HUES48 (cell line): Measurements from ENCODE around the gene MOB3C.
"Not testable (repeated sequence)": the region's sequence is repeated elsewhere in the genome, so short reads cannot be mapped to it uniquely, and the experiment has no call there.

Experiments used
- H3K27ac ChIP-seq: one replicate; pipeline ENCODE4 v1.7.0; 2013; ENCODE audit warnings: low read depth, low read length, inconsistent platforms
- H3K27me3 ChIP-seq: 2 replicates; pipeline ENCODE4 v1.6.1; 2013; ENCODE audit warnings: mild to moderate bottlenecking, low read length; ENCODE audit not compliant: control insufficient read depth, insufficient read depth
- H3K36me3 ChIP-seq: 2 replicates; pipeline ENCODE4 v1.6.1; 2013; ENCODE audit warnings: low read length; ENCODE audit not compliant: control insufficient read depth, insufficient read depth
- H3K4me1 ChIP-seq: 2 replicates; pipeline ENCODE4 v1.6.1; 2013; ENCODE audit warnings: mild to moderate bottlenecking, low read length; ENCODE audit not compliant: control insufficient read depth, insufficient read depth
- H3K4me3 ChIP-seq: 2 replicates; pipeline ENCODE4 v1.5.1; 2013; ENCODE audit warnings: mild to moderate bottlenecking, low read depth, low read length
- H3K9ac ChIP-seq: 2 replicates; pipeline ENCODE4 v1.6.1; 2013; ENCODE audit warnings: mild to moderate bottlenecking, low read depth, low read length, moderate library complexity
- H3K9me3 ChIP-seq: 2 replicates; pipeline ENCODE4 v1.6.1; 2013; ENCODE audit warnings: low read length; ENCODE audit not compliant: control insufficient read depth, insufficient read depth

MOB3C gene

DNA sequence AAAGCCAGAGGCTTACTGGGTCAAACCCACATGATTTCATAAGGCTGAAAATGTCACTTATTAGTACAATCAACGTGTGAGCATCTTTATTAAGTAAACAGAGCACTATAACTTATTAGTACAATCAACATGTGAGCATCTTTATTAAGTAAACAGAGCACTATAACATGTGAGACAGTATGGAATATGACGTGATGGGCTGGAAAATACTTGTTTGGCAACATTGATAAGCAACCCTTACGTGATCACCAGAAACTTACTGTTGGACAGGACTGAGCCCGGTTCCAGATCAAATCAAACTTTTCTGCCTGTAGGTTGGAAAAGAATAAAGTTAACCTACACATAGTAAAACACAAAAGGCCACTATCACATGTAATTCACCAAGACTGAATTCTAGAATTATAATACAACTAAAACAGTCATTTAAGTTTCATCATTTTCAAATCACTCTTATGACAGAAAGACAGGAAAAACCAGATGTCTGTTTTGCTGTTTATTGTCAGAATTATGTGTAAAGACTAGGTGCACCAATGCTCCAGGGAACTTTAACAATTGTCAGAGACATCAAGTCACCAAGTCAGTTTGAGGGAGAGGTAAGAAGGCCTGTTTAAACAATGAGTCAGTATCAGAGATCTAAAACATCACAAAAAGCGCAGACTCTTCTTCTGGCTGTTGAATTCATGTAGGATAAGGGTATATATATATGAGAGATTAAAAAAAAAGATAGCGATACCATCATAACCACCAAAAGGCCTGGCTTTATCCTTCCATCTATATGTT, 35.9 kb upstream of the MOB3C start:
- no peak overlapping the region for H3K9ac ChIP-seq
- H3K36me3 ChIP-seq = peaks cover 80% of the 10 kb centered on the region

DNA sequence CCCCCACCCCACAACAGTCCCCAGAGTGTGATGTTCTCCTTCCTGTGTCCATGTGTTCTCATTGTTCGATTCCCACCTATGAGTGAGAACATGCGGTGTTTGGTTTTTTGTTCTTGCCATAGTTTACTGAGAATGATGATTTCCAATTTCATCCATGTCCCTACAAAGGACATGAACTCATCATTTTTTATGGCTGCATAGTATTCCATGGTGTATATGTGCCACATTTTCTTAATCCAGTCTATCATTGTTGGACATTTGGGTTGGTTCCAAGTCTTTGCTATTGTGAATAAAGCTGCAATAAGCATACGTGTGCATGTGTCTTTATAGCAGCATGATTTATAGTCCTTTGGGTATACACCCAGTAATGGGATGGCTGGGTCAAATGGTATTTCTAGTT, 34.5 kb upstream of the MOB3C start:
- not testable (repeated sequence) for H3K27me3 ChIP-seq, H3K27ac ChIP-seq, H3K9ac ChIP-seq, H3K9me3 ChIP-seq, H3K4me1 ChIP-seq, H3K4me3 ChIP-seq
- H3K36me3 ChIP-seq = peaks cover 77% of the 10 kb centered on the region

More for the DNA sequence above, 35.9 kb upstream of the MOB3C start:
- Histone ChIP-seq H3K9me3 (no peaks in the 10 kb centered on the region), H3K4me3 (no peak overlapping the region), H3K27me3 (no peaks in the 10 kb centered on the region), H3K4me1 (no peaks in the 10 kb centered on the region), H3K27ac (no peak overlapping the region)

DNA sequence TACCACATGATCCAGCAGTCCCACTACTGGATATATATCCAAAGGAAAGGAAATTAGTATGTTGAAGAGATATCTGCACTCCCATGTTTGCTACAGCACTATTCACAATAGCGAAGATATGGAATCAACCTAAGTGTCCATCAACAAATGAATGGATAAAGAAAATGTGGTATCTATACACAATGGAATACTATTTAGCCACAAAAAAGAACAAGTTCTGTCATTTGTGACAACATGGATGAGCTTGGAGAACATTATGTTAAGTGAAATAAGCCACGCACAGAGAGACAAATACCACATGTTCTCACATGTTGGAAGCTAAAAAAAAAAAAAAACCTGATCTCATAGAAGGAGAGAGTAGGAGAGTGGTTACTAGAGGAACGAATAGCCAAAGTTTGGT, 33.9 kb upstream of the MOB3C start:
- no peak overlapping the region for H3K27ac ChIP-seq
- H3K4me1 ChIP-seq = no peaks in the 10 kb centered on the region
- no peaks in the 10 kb centered on the region for H3K27me3 ChIP-seq
- H3K9ac ChIP-seq = no peak overlapping the region
- peaks cover 70% of the 10 kb centered on the region for H3K36me3 ChIP-seq
- H3K4me3 ChIP-seq = no peak overlapping the region
- no peaks in the 10 kb centered on the region for H3K9me3 ChIP-seq

DNA sequence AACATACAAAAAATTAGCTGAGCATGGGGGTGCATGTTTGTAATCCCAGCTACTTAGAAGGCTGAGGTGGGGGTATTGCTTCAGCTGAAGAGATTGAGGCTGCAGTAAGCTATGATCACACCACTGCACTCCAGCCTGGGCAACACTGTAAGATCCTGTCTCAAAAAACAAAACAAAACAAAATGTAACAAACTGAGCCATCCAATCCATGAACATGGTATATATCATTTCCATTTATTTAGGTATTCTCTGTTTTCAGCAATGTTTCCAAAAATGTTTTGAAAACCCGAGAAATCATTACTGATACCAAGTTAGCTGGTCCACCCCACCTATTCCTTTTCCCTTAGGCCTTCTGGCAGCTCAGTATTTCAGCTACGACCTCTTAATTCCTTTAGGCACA, 33.2 kb upstream of the MOB3C start:
- Histone ChIP-seq H3K36me3 (peaks cover 68% of the 10 kb centered on the region), H3K9me3 (no peaks in the 10 kb centered on the region), H3K4me1 (no peaks in the 10 kb centered on the region), H3K27me3 (no peaks in the 10 kb centered on the region), H3K4me3 (no peak overlapping the region), H3K9ac (no peak overlapping the region), H3K27ac (no peak overlapping the region)

DNA sequence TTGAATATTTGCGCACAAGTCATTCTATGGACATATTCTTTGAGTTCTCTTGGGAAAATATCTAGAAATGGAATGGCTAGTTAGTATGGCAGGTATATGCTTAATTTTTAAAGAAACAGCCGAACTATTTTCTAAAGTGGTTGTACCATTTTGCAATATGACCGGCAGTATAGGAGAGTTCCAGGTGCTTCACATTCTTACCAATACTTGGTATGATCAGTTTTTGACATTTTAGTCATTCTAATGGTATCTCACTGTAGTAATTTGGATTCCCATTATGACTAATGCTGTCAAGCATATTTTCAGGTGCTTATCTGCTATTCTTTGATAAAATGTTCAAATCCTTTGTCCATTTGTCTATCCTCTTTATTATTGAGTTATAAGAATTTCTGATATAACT, 31.0 kb upstream of the MOB3C start:
- Histone ChIP-seq H3K27me3 (no peaks in the 10 kb centered on the region), H3K27ac (no peak overlapping the region), H3K9ac (no peak overlapping the region)

DNA sequence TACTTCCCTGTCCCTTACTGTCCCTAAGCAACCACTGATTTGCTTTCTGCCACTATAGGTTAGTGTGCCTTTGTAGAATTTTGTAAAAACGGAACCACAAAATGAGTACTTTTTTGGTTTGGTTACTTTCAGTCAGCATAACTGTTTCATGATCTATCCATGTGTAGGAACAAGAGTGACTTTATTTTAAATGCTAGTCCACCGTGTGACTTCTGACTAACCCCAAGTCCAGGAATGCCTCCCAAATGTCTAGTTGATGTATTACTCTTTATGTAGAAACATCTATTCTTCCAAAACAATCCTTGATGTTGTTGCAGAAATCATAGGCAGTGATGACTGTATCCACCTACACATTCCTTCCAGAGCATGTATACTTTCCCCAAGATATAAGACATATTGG, 30.2 kb upstream of the MOB3C start:
- H3K27ac ChIP-seq = no peak overlapping the region
- peaks cover 54% of the 10 kb centered on the region for H3K36me3 ChIP-seq
- no peak overlapping the region for H3K4me3 ChIP-seq
- H3K9me3 ChIP-seq = no peaks in the 10 kb centered on the region
- no peaks in the 10 kb centered on the region for H3K27me3 ChIP-seq
- no peaks in the 10 kb centered on the region for H3K4me1 ChIP-seq
- H3K9ac ChIP-seq = no peak overlapping the region

More for the DNA sequence above, 31.0 kb upstream of the MOB3C start:
- no peak overlapping the region for H3K4me3 ChIP-seq
- no peaks in the 10 kb centered on the region for H3K9me3 ChIP-seq
- no peaks in the 10 kb centered on the region for H3K4me1 ChIP-seq
- peaks cover 54% of the 10 kb centered on the region for H3K36me3 ChIP-seq

DNA sequence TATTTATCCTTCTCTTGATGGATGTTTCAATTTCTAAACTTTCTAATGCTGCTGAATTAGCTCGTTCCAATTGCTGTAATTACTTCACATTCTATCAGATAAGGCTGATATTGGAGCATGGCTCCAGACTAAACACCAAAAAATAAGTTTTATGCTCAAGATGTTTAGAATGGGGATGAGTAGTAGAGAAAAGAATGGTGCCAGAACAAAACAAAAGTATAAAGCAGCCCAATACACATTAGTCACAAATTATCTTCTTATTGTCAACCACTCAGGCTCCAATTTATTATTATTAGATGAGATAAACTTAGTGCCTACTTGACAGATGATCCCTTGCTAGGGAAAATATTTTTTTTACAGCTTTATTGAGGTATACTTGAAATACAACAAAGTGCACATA, 29.7 kb upstream of the MOB3C start:
- H3K4me3 ChIP-seq = no peak overlapping the region
- peaks cover 58% of the 10 kb centered on the region for H3K36me3 ChIP-seq

DNA sequence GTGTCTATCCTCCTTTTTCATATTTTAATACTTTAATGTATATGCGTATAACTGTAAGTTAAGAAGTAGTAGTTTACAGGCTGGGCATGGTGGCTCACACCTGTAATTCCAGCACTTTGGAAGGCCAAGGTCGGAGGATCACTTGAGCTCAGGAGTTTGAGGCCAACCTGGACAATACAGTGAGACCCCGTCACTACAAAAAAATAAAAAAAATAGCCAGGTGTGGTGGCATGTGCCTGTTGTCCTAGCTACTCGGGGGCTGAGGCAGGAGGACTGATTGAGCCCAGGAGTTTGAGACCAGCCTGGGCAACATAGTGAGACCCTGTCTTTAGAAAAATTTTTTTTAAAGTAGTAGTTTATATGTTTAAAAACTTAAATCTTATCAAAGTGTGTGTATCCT, 29.2 kb upstream of the MOB3C start:
- Histone ChIP-seq H3K4me1 (no peaks in the 10 kb centered on the region), H3K4me3 (no peak overlapping the region), H3K9ac (no peak overlapping the region), H3K27me3 (no peaks in the 10 kb centered on the region), H3K27ac (no peak overlapping the region), H3K36me3 (peaks cover 58% of the 10 kb centered on the region), H3K9me3 (no peaks in the 10 kb centered on the region)

More for the DNA sequence above, 29.7 kb upstream of the MOB3C start:
- no peaks in the 10 kb centered on the region for H3K27me3 ChIP-seq
- no peaks in the 10 kb centered on the region for H3K9me3 ChIP-seq
- H3K9ac ChIP-seq = no peak overlapping the region
- H3K4me1 ChIP-seq = no peaks in the 10 kb centered on the region
- H3K27ac ChIP-seq = no peak overlapping the region

DNA sequence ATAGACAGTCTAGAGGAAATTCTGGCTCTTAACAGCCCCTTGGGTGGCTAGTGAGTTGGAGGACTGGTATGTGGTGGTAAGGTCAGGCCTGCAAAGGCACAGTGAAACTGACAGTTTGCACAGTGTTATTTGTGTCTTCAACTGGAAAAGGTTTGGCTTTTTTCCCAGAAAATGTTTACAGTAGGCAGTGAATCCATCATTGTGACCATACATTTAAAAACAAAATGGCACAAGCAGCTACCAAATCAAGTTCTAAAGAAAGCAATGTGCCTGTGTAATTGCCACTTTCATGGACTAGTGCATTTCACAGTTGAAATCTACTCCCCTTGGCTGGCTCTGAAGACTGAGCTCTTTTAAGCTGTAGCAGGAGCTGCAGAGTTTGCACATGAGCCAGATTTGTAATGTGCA, 26.8 kb upstream of the MOB3C start:
- no peak overlapping the region for H3K9ac ChIP-seq
- H3K4me1 ChIP-seq = no peaks in the 10 kb centered on the region
- no peaks in the 10 kb centered on the region for H3K9me3 ChIP-seq
- H3K27me3 ChIP-seq = no peaks in the 10 kb centered on the region
- no peak overlapping the region for H3K4me3 ChIP-seq
- no peak overlapping the region for H3K27ac ChIP-seq
- H3K36me3 ChIP-seq = peaks cover 40% of the 10 kb centered on the region

DNA sequence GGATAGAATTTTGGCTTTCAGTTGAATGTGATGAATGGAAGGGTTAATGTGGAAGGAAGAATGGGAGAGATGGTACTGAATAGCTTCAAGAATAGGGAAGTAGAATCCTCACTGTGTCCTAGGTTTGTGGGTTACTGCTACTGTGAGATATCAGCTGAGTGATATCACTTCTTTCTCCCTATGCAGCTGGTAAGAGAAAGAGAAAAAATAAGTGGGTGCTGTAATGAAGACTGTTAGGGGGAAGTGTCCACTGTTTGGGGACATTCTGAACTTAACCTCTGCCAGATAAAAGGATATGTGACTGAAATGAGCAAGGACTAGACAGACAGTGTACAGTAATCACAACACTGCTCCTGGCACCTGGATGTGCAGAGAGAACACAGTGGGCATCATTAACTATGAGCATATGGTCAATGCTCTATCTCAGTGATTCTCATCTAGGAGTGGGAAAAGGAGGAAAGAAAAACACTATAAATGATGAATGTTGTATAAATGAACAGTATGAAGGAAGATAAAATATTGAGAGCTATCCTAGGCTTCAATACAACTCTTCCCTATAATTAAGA, 25.6 kb upstream of the MOB3C start:
- Histone ChIP-seq H3K27me3 (no peaks in the 10 kb centered on the region), H3K4me3 (no peak overlapping the region), H3K36me3 (peaks cover 31% of the 10 kb centered on the region), H3K9me3 (no peaks in the 10 kb centered on the region), H3K4me1 (no peaks in the 10 kb centered on the region), H3K27ac (no peak overlapping the region), H3K9ac (no peak overlapping the region)

DNA sequence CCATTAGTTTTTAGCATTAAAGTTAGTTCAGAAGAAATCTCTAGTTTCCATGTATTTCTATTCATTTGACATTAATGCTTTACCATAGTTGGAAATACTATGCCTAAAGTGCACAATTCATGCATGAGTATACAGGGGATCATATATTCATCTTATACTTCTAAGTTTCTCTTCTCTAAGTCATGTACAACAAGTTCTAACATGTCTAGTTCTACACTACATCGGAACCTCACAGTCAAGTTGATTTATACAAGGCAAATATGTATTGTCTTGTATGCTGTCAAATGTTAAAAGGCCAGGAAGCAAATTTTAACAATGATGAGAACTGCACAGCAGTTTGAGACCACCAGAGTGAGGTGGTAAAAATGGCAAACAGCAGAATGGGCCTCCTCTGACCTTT, 22.9 kb upstream of the MOB3C start:
- Histone ChIP-seq H3K36me3 (peaks cover 41% of the 10 kb centered on the region), H3K9ac (no peak overlapping the region), H3K4me1 (no peaks in the 10 kb centered on the region), H3K27ac (no peak overlapping the region), H3K9me3 (no peaks in the 10 kb centered on the region), H3K4me3 (no peak overlapping the region), H3K27me3 (no peaks in the 10 kb centered on the region)
